HepG2 (cell line): ENCODE data around the gene RNF13. TPM values are rescaled to one million over a fixed set of nuclear protein-coding genes. Genes with fewer than 3 reads are reported as not detected.

ENCODE experiments used
- CCAR2 ChIP-seq: fragments of 200-400 bp; formaldehyde crosslinking; optimal IDR thresholded peaks from 2 replicates; pipeline ENCODE3; 2018; ENCODE audit warnings: low read depth, mild to moderate bottlenecking, low read length, moderate library complexity
- GATAD2A ChIP-seq: IDR thresholded peaks from 2 replicates; pipeline ENCODE4 v1.6.1; 2016
- HIVEP1 ChIP-seq: sonication (generic); formaldehyde crosslinking; IDR thresholded peaks from 2 replicates; pipeline ENCODE4 v1.4.0; 2020; ENCODE audit warnings: mild to moderate bottlenecking, missing genetic modification reagents
- HNF4G ChIP-seq, 2 experiments: sonication (generic) in 1 of 2; formaldehyde crosslinking in 1 of 2; IDR thresholded peaks; 2 replicates each; pipeline versions ENCODE4 v1.4.0 to v1.6.1; 2011 to 2020; ENCODE audit warnings: borderline replicate concordance in 2 of 2, low read depth in 2 of 2, mild to moderate bottlenecking in 2 of 2, low read length in 1 of 2, missing genetic modification reagents in 1 of 2, moderate library complexity in 1 of 2
- KDM5A ChIP-seq: fragments of 200-600 bp; sonication (generic); IDR thresholded peaks from 2 replicates; pipeline ENCODE4 v1.7.0; 2018; ENCODE audit warnings: antibody characterized with exemption, mild to moderate bottlenecking, low read length, borderline replicate concordance
- KMT2B ChIP-seq: IDR thresholded peaks from 2 replicates; pipeline ENCODE4 v1.6.1; 2016; ENCODE audit warnings: missing genetic modification reagents, missing compliant biosample characterization
- MLLT10 ChIP-seq: sonication (generic); formaldehyde crosslinking; IDR thresholded peaks from 2 replicates; pipeline ENCODE4 v1.4.0; 2020; ENCODE audit warnings: missing genetic modification reagents
- NFAT5 ChIP-seq: sonication (generic); formaldehyde crosslinking; IDR thresholded peaks from 2 replicates; pipeline ENCODE4 v1.4.0; 2020; ENCODE audit warnings: missing genetic modification reagents
- NR3C1 ChIP-seq: sonication (generic); formaldehyde crosslinking; IDR thresholded peaks from 2 replicates; pipeline ENCODE4 v1.4.0; 2020; ENCODE audit warnings: missing genetic modification reagents
- SIN3B ChIP-seq: fragments of 150-350 bp; IDR thresholded peaks from 2 replicates; pipeline ENCODE4 v1.6.1; 2014; ENCODE audit warnings: low read length
- ZBTB3 ChIP-seq: sonication (generic); formaldehyde crosslinking; IDR thresholded peaks from 2 replicates; pipeline ENCODE4 v1.4.0; 2020; ENCODE audit warnings: low read depth, mild to moderate bottlenecking, moderate library complexity, missing genetic modification reagents, borderline replicate concordance
- ZNF142 ChIP-seq: sonication (generic); formaldehyde crosslinking; IDR thresholded peaks from 2 replicates; pipeline ENCODE4 v1.4.0; 2020; ENCODE audit warnings: missing genetic modification reagents
- ZNF335 ChIP-seq: sonication (generic); formaldehyde crosslinking; IDR thresholded peaks from 2 replicates; pipeline ENCODE4 v1.4.0; 2020; ENCODE audit warnings: missing genetic modification reagents
- ZNF614 ChIP-seq: IDR thresholded peaks from 2 replicates; pipeline ENCODE4 v1.6.1; 2018; ENCODE audit warnings: missing biosample characterization, missing genetic modification reagents, inconsistent platforms, borderline replicate concordance
- ZNF709 ChIP-seq: sonication (generic); formaldehyde crosslinking; IDR thresholded peaks from 2 replicates; pipeline ENCODE4 v1.5.0; 2020; ENCODE audit warnings: mild to moderate bottlenecking, missing genetic modification reagents
- ZNF879 ChIP-seq: sonication (generic); formaldehyde crosslinking; IDR thresholded peaks from 2 replicates; pipeline ENCODE4 v1.8.1; 2023; ENCODE audit warnings: missing genetic modification reagents
- polyA plus RNA-seq, 8 experiments: library from polyadenylated mRNA; depleted of rRNA in 3 of 8; stranded (reverse) in 7 of 8; unstranded in 1 of 8; fragments of >200 nt; fragmentation: Illumina TruSeq in 4 of 8; extraction: Trizol in 4 of 8; gene quantifications; 2 replicates each; pipeline versions ENCODE4 v1.2.1 to v1.2.3, GENCODE V29; 2011 to 2016; ENCODE audit warnings: low read depth in 4 of 8, missing spikeins in 1 of 8, mixed read lengths in 1 of 8; ENCODE audit not compliant: insufficient read depth in 1 of 8
- total RNA-seq, 5 experiments: library from RNA; depleted of rRNA; stranded (reverse); fragments of >200 nt; fragmentation: Illumina TruSeq; extraction: Trizol; gene quantifications; 2 replicates each; pipeline ENCODE4 v1.2.3, GENCODE V29; 2016; ENCODE audit warnings: low read depth in 1 of 5
- TF ChIP-seq, protein P1 (sequence below): sonication (generic); formaldehyde crosslinking; IDR thresholded peaks from 2 replicates; pipeline ENCODE4 v1.5.1; 2020; ENCODE audit warnings: missing genetic modification reagents, mild to moderate bottlenecking, borderline replicate concordance

The RNF13 gene
- total and polyA plus RNA-seq, 2 of the 13 experiments (the other 11 are each of a cell fraction or from before 2014, with no cell fraction given): 39.8 to 46.0 TPM

GRCh38 chr3:149970716-149971402, 157.8 kb downstream of the RNF13 start, which contains the start of gene PFN2 (continued):
- TF ChIP-seq ZNF142 (CRISPR knock-in tag): peak; percentile 82; the same call in 1 of the 2 replicates
- TF ChIP-seq NFAT5 (CRISPR knock-in tag): peak; percentile 96
- TF ChIP-seq NR3C1 (CRISPR knock-in tag): no peak
- peak; percentile 97 for TF ChIP-seq ZNF709
- no peak for TF ChIP-seq CCAR2
- no peak for TF ChIP-seq HIVEP1
- peak; percentile 87 for TF ChIP-seq KMT2B (CRISPR knock-in tag)
- no peak for TF ChIP-seq ZNF614
- 0 out of 2 replicates have a peak, but pooled peaks have one; percentile 34 for TF ChIP-seq KDM5A
- no peak for TF ChIP-seq ZNF879 (CRISPR knock-in tag)
- TF ChIP-seq ZBTB3 (CRISPR knock-in tag): no peak
- no peak for TF ChIP-seq GATAD2A (CRISPR knock-in tag)
- TF ChIP-seq, protein P1, sequence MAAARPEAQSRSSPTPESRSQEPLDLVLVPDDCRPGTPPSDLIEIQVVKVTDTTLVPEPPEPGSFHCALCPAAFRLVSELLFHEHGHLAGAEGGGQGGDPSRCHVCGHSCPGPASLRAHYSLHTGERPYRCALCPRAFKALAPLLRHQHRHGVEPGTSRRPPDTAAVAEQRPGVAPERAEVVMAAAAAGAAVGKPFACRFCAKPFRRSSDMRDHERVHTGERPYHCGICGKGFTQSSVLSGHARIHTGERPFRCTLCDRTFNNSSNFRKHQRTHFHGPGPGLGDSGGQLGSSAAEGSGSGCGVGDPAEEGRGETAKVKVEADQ (CRISPR knock-in tag): peak; percentile 95; the same call in 1 of the 2 replicates
- no peak for TF ChIP-seq HNF4G (IDR thresholded peaks at IDR 0.05; ENCODE audit: borderline replicate concordance, low read depth, low read length)
- no peak for TF ChIP-seq HNF4G (CRISPR knock-in tag; IDR thresholded peaks at IDR 0.05; ENCODE audit: borderline replicate concordance, low read depth)
- no peak for TF ChIP-seq MLLT10 (CRISPR knock-in tag)
- TF ChIP-seq ZNF335: no peak
- no peak for TF ChIP-seq SIN3B
